Measurements from ENCODE around the gene LRCOL1.

Gene LRCOL1

GRCh38 chr12:132597333-132598316, 12.8 kb downstream of the LRCOL1 start (continued):
- TF ChIP-seq ZBTB6 (tag by site-specific recombination; IDR thresholded peaks at IDR 0.05), result no peak
- TF ChIP-seq ZNF132 (tag by site-specific recombination; IDR thresholded peaks at IDR 0.05; ENCODE audit: borderline replicate concordance), result no peak
- TF ChIP-seq ZNF18 (tag by site-specific recombination; IDR thresholded peaks at IDR 0.05), result no peak
- no peak for TF ChIP-seq ZNF623 (tag by site-specific recombination; IDR thresholded peaks at IDR 0.05)
- TF ChIP-seq PRDM2 (tag by site-specific recombination; IDR thresholded peaks at IDR 0.05; ENCODE audit: borderline replicate concordance), result no peak
- TF ChIP-seq ZNF488 (tag by site-specific recombination; IDR thresholded peaks at IDR 0.05), result no peak
- TF ChIP-seq ZNF639 (tag by site-specific recombination; IDR thresholded peaks at IDR 0.05), result peak; percentile 89
- TF ChIP-seq ZNF571 (tag by site-specific recombination; IDR thresholded peaks at IDR 0.05), result peak; percentile 93; the same call in 1 of the 2 replicates
- peak; percentile 87; the same call in 1 of the 2 replicates for TF ChIP-seq ZNF621 (tag by site-specific recombination; IDR thresholded peaks at IDR 0.05)
- no peak for TF ChIP-seq TRIM28 (IDR thresholded peaks at IDR 0.05; ENCODE audit: borderline replicate concordance, low read length)
- TF ChIP-seq ZNF202 (tag by site-specific recombination; IDR thresholded peaks at IDR 0.05; ENCODE audit: borderline replicate concordance), result no peak
- TF ChIP-seq ZNF529 (tag by site-specific recombination; IDR thresholded peaks at IDR 0.05; ENCODE audit: insufficient replicate concordance), result no peak
- no peak; the same call in 1 of the 2 replicates for TF ChIP-seq KLF7 (tag by site-specific recombination; IDR thresholded peaks at IDR 0.05; ENCODE audit: borderline replicate concordance)
- no peak for TF ChIP-seq ZNF175 (tag by site-specific recombination; IDR thresholded peaks at IDR 0.05)
- TF ChIP-seq PRDM10 (tag by site-specific recombination; IDR thresholded peaks at IDR 0.05), result no peak
- no peak for TF ChIP-seq ZXDB (tag by site-specific recombination; IDR thresholded peaks at IDR 0.05)
- peak; percentile 49; the same call in 1 of the 2 replicates for TF ChIP-seq ZSCAN16 (tag by site-specific recombination; IDR thresholded peaks at IDR 0.05)
- TF ChIP-seq ZNF76 (tag by site-specific recombination; IDR thresholded peaks at IDR 0.05; ENCODE audit: borderline replicate concordance, low read depth), result peak; percentile 52; the same call in 1 of the 2 replicates
- TF ChIP-seq ZNF626 (tag by site-specific recombination; IDR thresholded peaks at IDR 0.05), result no peak
- TF ChIP-seq ZNF146 (tag by site-specific recombination; IDR thresholded peaks at IDR 0.05), result peak; percentile 47; the same call in 1 of the 2 replicates
- no peak; the same call in 1 of the 2 replicates for TF ChIP-seq ZNF521 (tag by site-specific recombination; IDR thresholded peaks at IDR 0.05)
